IgD-negative memory B cell (primary cell): ENCODE data around the gene EVA1C. TPM values are rescaled to one million over a fixed set of nuclear protein-coding genes. Genes with fewer than 3 reads are reported as not detected.
"Not testable (repeated sequence)": the region's sequence is repeated elsewhere in the genome, so short reads cannot be mapped to it uniquely, and the experiment has no call there.

Source experiments
- H3K27ac Mint-ChIP-seq, 3 donors: one replicate each; pipeline ENCODE4 v1.8.0; 2020 to 2022; ENCODE audit warnings: mild to moderate bottlenecking in 3 of 3, mixed read lengths in 3 of 3, moderate library complexity in 1 of 3
- H3K27me3 Mint-ChIP-seq: one replicate; pipeline ENCODE4 v1.8.0; 2021; ENCODE audit warnings: mixed read lengths
- H3K36me3 Mint-ChIP-seq: one replicate; pipeline ENCODE4 v1.8.0; 2020; ENCODE audit warnings: mild to moderate bottlenecking, mixed read lengths
- H3K4me1 Mint-ChIP-seq, 3 donors: one replicate each; pipeline ENCODE4 v1.8.0; 2020 to 2022; ENCODE audit warnings: mixed read lengths in 3 of 3, mild to moderate bottlenecking in 1 of 3
- H3K4me3 Mint-ChIP-seq, 4 donors: one replicate each; pipeline ENCODE4 v1.8.0; 2020 to 2022; ENCODE audit warnings: mild to moderate bottlenecking in 4 of 4, mixed read lengths in 4 of 4, moderate library complexity in 3 of 4
- H3K9me3 Mint-ChIP-seq, 3 donors: one replicate each; pipeline ENCODE4 v1.8.0; 2020 to 2021; ENCODE audit warnings: mixed read lengths in 3 of 3, mild to moderate bottlenecking in 1 of 3
- polyA plus RNA-seq: library from polyadenylated mRNA; unstranded; fragments of 300-500 nt; fragmentation: Illumina TruSeq; gene quantifications from one replicate; pipeline ENCODE4 v1.2.3, GENCODE V29; 2021

EVA1C gene
- polyA plus RNA-seq, 1 donor from 2014 or later = 3.2 TPM

GRCh38 chr21:32382108-32382644 lies 30.3 kb upstream of the EVA1C start:
- Mint-ChIP-seq H3K27ac (peak overlapping the region in 1 of 3 donors; percentile 87), H3K4me3 (no peak overlapping the region), H3K4me1 (peaks cover 0 to 2% (median 0%) of the 10 kb centered on the region in 3 donors), H3K27me3 (no peaks in the 10 kb centered on the region), H3K36me3 (peaks cover 7% of the 10 kb centered on the region), H3K9me3 (no peaks in the 10 kb centered on the region)

DNA sequence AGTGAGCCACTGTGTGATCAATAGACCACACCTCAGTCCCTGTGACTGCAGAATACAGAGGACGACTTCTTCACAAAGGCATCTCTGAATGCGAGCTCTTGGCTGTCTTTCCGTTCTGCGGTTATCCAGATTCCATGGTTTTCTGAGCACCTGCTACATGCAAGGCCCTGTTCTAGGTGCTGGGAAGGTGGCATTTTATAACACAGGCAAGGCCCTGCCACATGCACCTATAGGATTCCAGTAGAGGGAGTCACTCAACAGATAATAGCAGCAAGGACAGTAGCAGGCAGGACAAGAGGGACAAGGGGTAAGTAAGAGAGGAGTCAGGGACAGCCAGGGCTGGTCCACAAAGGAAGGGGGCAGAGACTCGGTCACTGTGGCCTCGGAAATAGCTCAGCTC lies 28.7 kb upstream of the EVA1C start:
- Mint-ChIP-seq H3K9me3 (no peaks in the 10 kb centered on the region), H3K4me1 (peaks cover 7 to 11% (median 8%) of the 10 kb centered on the region in 3 donors), H3K36me3 (peaks cover 5% of the 10 kb centered on the region), H3K27me3 (no peaks in the 10 kb centered on the region), H3K27ac (no peak overlapping the region), H3K4me3 (no peak overlapping the region)

GRCh38 chr21:32386195-32386870 lies 26.2 kb upstream of the EVA1C start:
- Mint-ChIP-seq H3K27ac (peak overlapping the region in 1 of 3 donors; percentile 50), H3K4me1 (peaks cover 12 to 20% (median 19%) of the 10 kb centered on the region in 3 donors), H3K27me3 (no peaks in the 10 kb centered on the region), H3K4me3 (no peak overlapping the region), H3K36me3 (peaks cover 8% of the 10 kb centered on the region), H3K9me3 (no peaks in the 10 kb centered on the region)

DNA sequence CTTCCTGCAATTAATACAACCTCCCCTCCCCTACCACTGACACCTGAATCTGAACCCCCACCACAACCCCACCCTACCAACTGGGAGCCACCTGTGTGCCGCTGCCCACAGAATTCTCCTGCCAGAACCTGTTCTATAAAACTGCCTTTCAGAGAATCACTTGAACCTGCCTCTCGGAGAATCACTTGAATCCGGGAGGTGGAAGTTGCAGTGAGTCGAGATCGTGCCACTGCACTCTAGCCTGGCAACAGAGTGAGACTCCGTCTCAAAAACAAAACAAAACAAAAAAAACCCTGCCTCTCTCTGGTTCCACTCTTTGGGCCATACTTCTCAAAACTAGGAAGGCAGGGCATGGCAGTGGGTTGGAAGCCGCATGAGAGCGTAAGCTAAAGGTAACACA lies 25.4 kb upstream of the EVA1C start:
- peaks cover 8% of the 10 kb centered on the region for H3K36me3 Mint-ChIP-seq
- H3K9me3 Mint-ChIP-seq = no peaks in the 10 kb centered on the region
- no peaks in the 10 kb centered on the region for H3K27me3 Mint-ChIP-seq
- H3K4me1 Mint-ChIP-seq = peaks cover 15 to 28% (median 26%) of the 10 kb centered on the region in 3 donors
- peak overlapping the region in 1 of 3 donors; percentile 60 for H3K27ac Mint-ChIP-seq
- no peak overlapping the region for H3K4me3 Mint-ChIP-seq

- Mint-ChIP-seq H3K4me3 (no peak overlapping the region), H3K4me1 (peaks cover 17 to 37% (median 26%) of the 10 kb centered on the region in 3 donors), H3K9me3 (no peaks in the 10 kb centered on the region), H3K27ac (no peak overlapping the region), H3K27me3 (no peaks in the 10 kb centered on the region), H3K36me3 (peaks cover 8% of the 10 kb centered on the region)
Measured at GRCh38 chr21:32388306-32388705, 24.2 kb upstream of the EVA1C start.

GRCh38 chr21:32389337-32390015 lies 23.0 kb upstream of the EVA1C start:
- H3K4me3 Mint-ChIP-seq = peak overlapping the region in 2 of 4 donors; percentile 2 to 37
- H3K27ac Mint-ChIP-seq = no peak overlapping the region
- H3K27me3 Mint-ChIP-seq = no peaks in the 10 kb centered on the region
- H3K4me1 Mint-ChIP-seq = peaks cover 22 to 37% (median 35%) of the 10 kb centered on the region in 3 donors
- H3K9me3 Mint-ChIP-seq = no peaks in the 10 kb centered on the region
- H3K36me3 Mint-ChIP-seq = peaks cover 8% of the 10 kb centered on the region

DNA sequence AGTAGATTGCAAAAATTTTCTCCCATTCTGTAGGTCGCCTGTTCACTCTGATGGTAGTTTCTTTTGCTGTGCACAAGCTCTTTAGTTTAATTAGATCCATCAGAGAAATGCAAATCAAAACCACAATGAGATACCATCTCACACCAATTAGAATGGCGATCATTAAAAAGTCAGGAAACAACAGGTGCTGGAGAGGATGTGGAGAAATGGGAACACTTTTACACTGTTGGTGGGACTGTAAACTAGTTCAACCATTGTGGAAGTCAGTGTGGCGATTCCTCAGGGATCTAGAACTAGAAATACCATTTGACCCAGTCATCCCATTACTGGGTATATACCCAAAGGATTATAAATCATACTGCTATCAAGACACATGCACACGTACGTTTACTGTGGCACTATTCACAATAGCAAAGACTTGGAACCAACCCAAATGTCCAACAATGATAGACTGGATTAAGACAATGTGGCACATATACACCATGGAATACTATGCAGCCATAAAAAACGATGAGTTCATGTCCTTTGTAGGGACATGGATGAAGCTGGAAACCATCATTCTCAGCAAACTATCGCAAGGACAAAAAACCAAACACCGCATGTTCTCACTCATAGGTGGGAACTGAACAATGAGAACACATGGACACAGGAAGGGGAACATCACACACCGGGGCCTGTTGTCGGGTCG lies 21.8 kb upstream of the EVA1C start:
- H3K9me3 Mint-ChIP-seq, H3K27me3 Mint-ChIP-seq, H3K36me3 Mint-ChIP-seq: not testable (repeated sequence)
- Mint-ChIP-seq H3K27ac (peak overlapping the region in 1 of 3 donors; percentile 65), H3K4me3 (peak overlapping the region in 1 of 4 donors; percentile 37), H3K4me1 (peaks cover 20 to 37% (median 35%) of the 10 kb centered on the region in 3 donors)

GRCh38 chr21:32391755-32392154 lies 20.8 kb upstream of the EVA1C start:
- Mint-ChIP-seq H3K27ac (peak overlapping the region in 1 of 3 donors; percentile 79), H3K4me1 (peaks cover 20 to 37% (median 35%) of the 10 kb centered on the region in 3 donors), H3K27me3 (no peaks in the 10 kb centered on the region), H3K9me3 (no peaks in the 10 kb centered on the region), H3K4me3 (peak overlapping the region; percentile 85 to 96 (median 94)), H3K36me3 (peaks cover 7% of the 10 kb centered on the region)

DNA sequence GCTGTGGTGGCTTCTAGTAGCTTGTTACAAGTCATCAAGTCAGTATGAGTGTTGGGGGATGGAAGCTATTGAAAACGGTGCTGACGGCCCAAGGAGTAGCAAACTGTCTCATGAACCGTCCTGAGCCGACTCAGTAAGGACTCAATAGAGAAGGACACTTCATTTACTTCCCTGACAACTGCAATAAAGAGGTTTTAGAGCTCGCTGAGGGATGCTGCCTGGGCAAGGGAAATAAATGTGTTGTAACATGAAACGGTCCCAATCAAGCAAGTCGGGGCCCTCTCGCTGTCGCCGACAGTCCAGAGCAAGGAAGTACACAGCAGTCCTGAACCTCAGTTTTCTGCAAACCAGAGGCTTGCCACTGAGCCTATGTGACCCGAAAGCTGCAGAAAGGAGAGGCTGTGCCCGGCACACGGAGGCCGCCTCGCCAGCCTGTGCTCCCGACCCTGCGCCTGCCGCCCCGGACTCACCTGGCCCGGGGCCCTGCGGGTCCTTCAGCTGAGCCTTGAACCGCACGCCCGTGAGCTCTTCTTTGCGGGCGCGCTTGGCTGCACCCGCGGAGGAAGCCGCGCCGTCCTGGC lies 20.1 kb upstream of the EVA1C start:
- H3K27ac Mint-ChIP-seq = peak overlapping the region in 2 of 3 donors; percentile 78 to 88
- no peaks in the 10 kb centered on the region for H3K9me3 Mint-ChIP-seq
- H3K36me3 Mint-ChIP-seq = peaks cover 7% of the 10 kb centered on the region
- H3K27me3 Mint-ChIP-seq = peaks cover 6% of the 10 kb centered on the region
- H3K4me1 Mint-ChIP-seq = peaks cover 20 to 37% (median 35%) of the 10 kb centered on the region in 3 donors
- H3K4me3 Mint-ChIP-seq = peak overlapping the region; percentile 85 to 96 (median 94)

GRCh38 chr21:32392880-32393676 lies 19.4 kb upstream of the EVA1C start, which contains the start of gene URB1:
Gene URB1 (minus strand): TSS chr21:32393012. CDS start chr21:32392910, 102 bp downstream.
- H3K4me3 Mint-ChIP-seq = peak within 1 kb of the TSS; percentile 85 to 96 (median 94)
- peaks cover 17 to 32% (median 30%) of the 10 kb centered on the region in 3 donors for H3K4me1 Mint-ChIP-seq
- H3K27me3 Mint-ChIP-seq = peaks cover 9% of the 10 kb centered on the region
- peak within 1 kb of the TSS; percentile 79 to 93 (median 88) for H3K27ac Mint-ChIP-seq
- H3K9me3 Mint-ChIP-seq = no peaks in the 10 kb centered on the region
- peaks cover 5% of the 10 kb centered on the region for H3K36me3 Mint-ChIP-seq

DNA sequence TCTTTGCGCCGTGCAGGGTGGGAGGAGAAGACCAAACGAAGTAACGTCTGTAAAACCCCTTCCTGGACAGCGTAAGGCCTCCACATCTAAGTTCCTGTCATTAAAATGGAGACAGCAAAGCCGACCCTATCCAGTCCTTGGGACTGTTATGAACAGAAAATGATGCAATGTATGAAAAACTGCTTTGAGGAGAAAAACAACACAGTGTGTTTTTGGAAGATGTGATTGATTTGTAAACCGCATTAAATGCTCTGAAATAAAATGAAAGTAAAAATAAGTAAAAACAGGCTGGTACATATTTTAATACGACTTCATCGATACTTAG lies 18.9 kb upstream of the EVA1C start:
- peaks cover 9% of the 10 kb centered on the region for H3K27me3 Mint-ChIP-seq
- H3K27ac Mint-ChIP-seq = peak overlapping the region; percentile 39 to 93 (median 88)
- peak overlapping the region; percentile 85 to 96 (median 94) for H3K4me3 Mint-ChIP-seq
- peaks cover 5% of the 10 kb centered on the region for H3K36me3 Mint-ChIP-seq
- H3K9me3 Mint-ChIP-seq = no peaks in the 10 kb centered on the region
- peaks cover 16 to 28% (median 27%) of the 10 kb centered on the region in 3 donors for H3K4me1 Mint-ChIP-seq

DNA sequence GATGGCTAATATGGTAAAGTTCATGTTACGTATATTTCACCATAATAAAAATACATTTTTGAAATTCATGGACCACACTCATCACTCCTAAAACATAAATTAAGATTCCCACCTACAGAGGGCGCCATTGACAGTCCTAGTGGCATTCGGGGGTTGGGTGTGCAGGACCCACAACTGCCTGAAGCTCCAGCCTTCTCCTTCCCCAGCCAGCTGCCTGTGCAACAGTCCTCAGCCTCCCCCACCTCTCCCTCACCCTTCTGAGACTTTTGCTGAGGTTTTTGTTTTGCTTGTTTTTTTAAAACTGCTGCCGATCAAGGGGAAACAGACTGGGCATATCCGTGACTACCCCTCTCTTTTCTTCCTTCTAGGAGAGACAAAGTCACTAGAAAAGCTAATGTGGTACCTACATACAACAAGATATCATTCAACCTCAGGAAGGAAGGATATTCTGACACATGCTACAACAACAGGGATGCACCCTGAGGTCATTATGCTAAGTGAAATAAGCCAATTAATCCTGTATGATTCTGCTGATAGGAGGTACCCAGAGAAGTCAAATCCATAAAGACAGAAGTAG lies 9.2 kb upstream of the EVA1C start:
- Mint-ChIP-seq H3K4me3 (peak overlapping the region in 1 of 4 donors; percentile 21), H3K36me3 (peaks cover 2% of the 10 kb centered on the region), H3K27ac (no peak overlapping the region), H3K9me3 (no peaks in the 10 kb centered on the region), H3K4me1 (peaks cover 0 to 2% (median 0%) of the 10 kb centered on the region in 3 donors), H3K27me3 (peaks cover 21% of the 10 kb centered on the region)

- Mint-ChIP-seq H3K4me3 (no peak overlapping the region), H3K4me1 (peaks cover 0 to 2% (median 0%) of the 10 kb centered on the region in 3 donors), H3K36me3 (peaks cover 2% of the 10 kb centered on the region), H3K27ac (no peak overlapping the region), H3K9me3 (no peaks in the 10 kb centered on the region), H3K27me3 (peaks cover 20% of the 10 kb centered on the region)
Measured at GRCh38 chr21:32406405-32406804, 6.1 kb upstream of the EVA1C start.

DNA sequence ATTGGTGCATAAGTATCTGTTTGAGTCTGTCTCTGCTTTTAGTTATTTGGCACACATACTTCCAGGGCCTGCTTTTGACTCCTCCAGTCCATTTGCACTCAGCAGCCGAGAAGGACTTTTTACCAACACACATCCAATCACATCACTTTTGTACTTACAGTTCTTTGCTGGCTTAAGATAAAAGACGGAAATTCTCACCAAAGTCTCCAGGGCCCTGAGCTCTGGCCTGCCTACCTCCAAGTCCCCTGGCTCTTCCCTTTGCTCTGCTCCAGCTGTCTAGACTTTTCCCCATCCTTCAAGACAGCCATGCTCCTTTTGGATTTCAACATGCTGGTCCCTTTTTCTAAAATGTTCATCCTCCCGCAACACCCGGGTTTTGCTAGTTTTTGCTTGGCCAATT lies 2.2 kb upstream of the EVA1C start:
- H3K4me3 Mint-ChIP-seq = peak overlapping the region in 2 of 4 donors; percentile 10 to 12
- no peaks in the 10 kb centered on the region for H3K36me3 Mint-ChIP-seq
- H3K27me3 Mint-ChIP-seq = peaks cover 30% of the 10 kb centered on the region
- no peak overlapping the region for H3K27ac Mint-ChIP-seq
- peaks cover 7 to 13% (median 7%) of the 10 kb centered on the region in 3 donors for H3K4me1 Mint-ChIP-seq
- H3K9me3 Mint-ChIP-seq = no peaks in the 10 kb centered on the region
